GM12874 (cell line): ENCODE results near the gene KCTD12.

Experiments used
- TF ChIP-seq, protein P1 (sequence below): IDR thresholded peaks from 2 replicates; pipeline ENCODE4 v1.5.1; 2011; ENCODE audit warnings: low read depth, mild to moderate bottlenecking, control low read depth, low read length, moderate library complexity; ENCODE audit not compliant: insufficient read depth

Gene KCTD12

DNA sequence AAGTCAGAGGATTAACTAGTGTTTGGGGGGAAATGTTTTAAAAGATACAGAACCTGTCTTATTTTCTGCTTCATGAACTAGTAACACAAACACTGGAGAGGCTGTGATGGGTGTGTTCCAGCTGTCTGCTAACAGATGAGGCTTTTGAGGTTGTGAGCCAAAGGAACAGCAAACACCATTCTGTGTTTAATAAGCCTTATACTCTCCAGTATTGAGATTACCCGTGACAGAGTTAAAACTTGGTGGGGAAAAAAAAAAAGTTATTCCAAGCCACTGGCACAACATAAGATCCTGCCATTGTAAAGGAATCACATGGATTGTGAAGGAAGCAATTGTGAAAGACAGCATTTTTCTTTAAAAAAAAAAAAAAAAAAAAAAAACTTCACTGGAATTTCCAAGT is 48.4 kb downstream of the KCTD12 start:
- TF ChIP-seq, protein P1, sequence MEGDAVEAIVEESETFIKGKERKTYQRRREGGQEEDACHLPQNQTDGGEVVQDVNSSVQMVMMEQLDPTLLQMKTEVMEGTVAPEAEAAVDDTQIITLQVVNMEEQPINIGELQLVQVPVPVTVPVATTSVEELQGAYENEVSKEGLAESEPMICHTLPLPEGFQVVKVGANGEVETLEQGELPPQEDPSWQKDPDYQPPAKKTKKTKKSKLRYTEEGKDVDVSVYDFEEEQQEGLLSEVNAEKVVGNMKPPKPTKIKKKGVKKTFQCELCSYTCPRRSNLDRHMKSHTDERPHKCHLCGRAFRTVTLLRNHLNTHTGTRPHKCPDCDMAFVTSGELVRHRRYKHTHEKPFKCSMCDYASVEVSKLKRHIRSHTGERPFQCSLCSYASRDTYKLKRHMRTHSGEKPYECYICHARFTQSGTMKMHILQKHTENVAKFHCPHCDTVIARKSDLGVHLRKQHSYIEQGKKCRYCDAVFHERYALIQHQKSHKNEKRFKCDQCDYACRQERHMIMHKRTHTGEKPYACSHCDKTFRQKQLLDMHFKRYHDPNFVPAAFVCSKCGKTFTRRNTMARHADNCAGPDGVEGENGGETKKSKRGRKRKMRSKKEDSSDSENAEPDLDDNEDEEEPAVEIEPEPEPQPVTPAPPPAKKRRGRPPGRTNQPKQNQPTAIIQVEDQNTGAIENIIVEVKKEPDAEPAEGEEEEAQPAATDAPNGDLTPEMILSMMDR = no peak

DNA sequence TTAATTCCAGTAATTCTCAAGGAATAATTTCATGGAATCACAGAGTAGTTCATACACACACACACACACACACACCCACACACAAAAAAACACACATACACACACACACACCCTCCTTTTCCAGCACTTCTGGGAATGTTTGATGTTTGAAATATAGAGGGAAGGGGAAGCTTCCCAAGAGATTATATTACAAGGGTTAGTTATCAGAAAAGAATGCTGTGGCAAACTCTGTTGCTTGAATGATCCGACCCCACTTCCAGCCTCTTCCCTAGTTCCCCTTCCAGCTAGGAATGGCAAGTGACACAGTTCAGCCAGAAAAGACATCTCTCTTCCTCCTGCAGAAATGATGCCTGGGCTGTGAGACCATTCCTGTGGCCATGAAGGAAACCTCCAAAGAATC is 49.9 kb downstream of the KCTD12 start:
- TF ChIP-seq, protein P1 = no peak

DNA sequence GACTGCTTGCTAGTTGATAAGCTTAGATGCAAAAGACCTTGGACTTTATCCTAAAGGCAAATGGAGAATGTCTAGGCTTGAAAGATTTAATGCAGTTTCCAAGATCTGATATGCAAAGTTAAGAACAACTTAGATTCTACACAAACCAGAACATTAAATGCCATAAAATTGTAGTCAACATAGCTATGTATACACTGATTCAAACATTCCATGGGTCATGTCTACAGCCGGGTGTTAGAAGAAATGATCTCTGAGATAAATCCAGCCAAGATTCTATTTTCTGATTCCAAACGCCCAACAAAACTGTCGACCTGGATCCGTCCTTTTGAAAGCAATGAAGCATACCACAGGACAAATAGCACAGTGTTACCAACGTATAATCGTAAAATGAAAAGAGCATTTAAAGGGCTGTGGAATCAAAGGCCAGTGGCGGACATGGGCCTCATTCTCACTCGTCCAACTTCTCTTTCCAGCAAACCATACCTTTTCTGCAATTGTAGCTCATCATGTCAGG is 52.7 kb downstream of the KCTD12 start:
- TF ChIP-seq, protein P1 = no peak

DNA sequence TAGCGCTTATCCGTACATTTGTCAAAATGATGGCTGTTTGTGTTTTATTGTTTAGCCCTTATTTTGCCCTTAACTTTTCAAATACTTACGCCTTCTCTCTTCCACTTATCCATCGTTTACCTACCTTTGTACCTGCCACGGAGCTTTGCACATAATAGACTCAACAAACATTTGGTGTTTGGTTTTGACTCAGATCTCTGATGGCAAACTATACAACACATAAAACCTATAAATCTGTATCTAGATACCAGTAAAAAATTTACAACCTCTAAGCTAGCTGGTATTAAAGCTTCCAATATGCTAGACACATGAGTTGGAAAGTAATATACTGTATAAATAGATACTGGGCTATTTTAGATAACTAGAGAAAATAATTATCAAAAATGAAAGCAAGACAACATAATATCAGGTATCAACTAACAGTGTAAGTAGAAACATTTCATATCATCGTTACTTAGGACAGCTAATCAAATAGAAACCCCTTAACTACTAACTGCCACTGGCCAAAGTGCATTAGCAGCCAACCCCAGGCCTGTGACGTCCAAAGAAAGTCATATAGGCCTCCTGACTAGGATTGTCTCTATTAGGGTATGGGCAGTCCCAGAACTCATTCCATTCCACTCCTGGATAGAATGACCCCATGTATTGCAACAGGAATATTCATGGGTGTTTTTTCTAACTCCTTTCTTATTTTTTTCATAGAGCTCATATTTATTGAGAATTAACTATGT is 53.8 kb downstream of the KCTD12 start:
- TF ChIP-seq, protein P1 = no peak

DNA sequence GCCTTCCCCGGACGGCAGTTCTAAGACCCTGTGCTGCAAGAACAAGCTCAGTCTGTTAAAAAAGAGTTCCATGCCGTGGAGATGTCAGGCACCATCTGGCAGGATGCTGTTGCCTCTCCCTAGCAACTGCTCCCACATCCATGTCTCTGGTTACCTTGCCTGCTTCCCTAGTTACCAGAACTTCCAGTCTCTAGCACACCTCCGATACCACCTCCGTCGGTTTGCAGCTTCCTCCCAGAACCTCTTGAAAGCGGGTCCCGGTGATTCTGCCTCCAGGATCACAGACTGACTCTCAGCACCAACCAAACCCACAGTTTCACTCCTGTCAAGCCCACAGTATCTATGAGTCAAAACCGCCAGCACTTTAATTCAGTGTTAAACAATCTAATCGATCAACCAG is 55.4 kb downstream of the KCTD12 start:
- TF ChIP-seq, protein P1 = no peak
